ENCODE measurements around the gene NOVA1.

The NOVA1 gene

GRCh38 chr14:26621364-26621763, 23.5 kb upstream of the NOVA1 start:
- TF ChIP-seq CTCF (IDR thresholded peaks at IDR 0.05; ENCODE audit: insufficient read depth, missing control alignments) = no peak
- no peak for FAIRE-seq
- DNase-seq (ENCODE audit: insufficient read length, low spot score) = no peak

GRCh38 chr14:26611259-26611658, 13.4 kb upstream of the NOVA1 start:
- no peak for DNase-seq (ENCODE audit: insufficient read length, low spot score)
- no peak for FAIRE-seq
- no peak for TF ChIP-seq CTCF (IDR thresholded peaks at IDR 0.05; ENCODE audit: insufficient read depth, missing control alignments)

GRCh38 chr14:26606729-26607312, 9.0 kb upstream of the NOVA1 start:
- DNase-seq (ENCODE audit: insufficient read length, low spot score) (no peak), FAIRE-seq (peak; percentile 73)
- TF ChIP-seq CTCF (IDR thresholded peaks at IDR 0.05; ENCODE audit: insufficient read depth, missing control alignments) = no peak

GRCh38 chr14:26605602-26606001, 7.8 kb upstream of the NOVA1 start:
- DNase-seq (ENCODE audit: insufficient read length, low spot score) (no peak), FAIRE-seq (peak; percentile 99)
- TF ChIP-seq CTCF (IDR thresholded peaks at IDR 0.05; ENCODE audit: insufficient read depth, missing control alignments) = no peak

GRCh38 chr14:26602902-26603301, 5.1 kb upstream of the NOVA1 start:
- DNase-seq (ENCODE audit: insufficient read length, low spot score) (no peak), FAIRE-seq (no peak)
- TF ChIP-seq CTCF (IDR thresholded peaks at IDR 0.05; ENCODE audit: insufficient read depth, missing control alignments) = no peak

- FAIRE-seq = no peak
- TF ChIP-seq CTCF (IDR thresholded peaks at IDR 0.05; ENCODE audit: insufficient read depth, missing control alignments) = no peak
- DNase-seq (ENCODE audit: insufficient read length, low spot score) = no peak
Observed at GRCh38 chr14:26601856-26602255, 4.0 kb upstream of the NOVA1 start.

GRCh38 chr14:26599291-26599690, 1.5 kb upstream of the NOVA1 start:
- FAIRE-seq (peak; percentile 80), DNase-seq (ENCODE audit: insufficient read length, low spot score) (no peak)
- no peak for TF ChIP-seq CTCF (IDR thresholded peaks at IDR 0.05; ENCODE audit: insufficient read depth, missing control alignments)
